Islet of Langerhans (tissue), 1 donor: ENCODE results near the gene FBXW8.

ENCODE experiments used
- FAIRE-seq: peaks from one replicate; lab custom pipeline; 2011; peaks lifted over from hg19 to GRCh38; lab: Jason Lieb, UNC

The FBXW8 gene

DNA sequence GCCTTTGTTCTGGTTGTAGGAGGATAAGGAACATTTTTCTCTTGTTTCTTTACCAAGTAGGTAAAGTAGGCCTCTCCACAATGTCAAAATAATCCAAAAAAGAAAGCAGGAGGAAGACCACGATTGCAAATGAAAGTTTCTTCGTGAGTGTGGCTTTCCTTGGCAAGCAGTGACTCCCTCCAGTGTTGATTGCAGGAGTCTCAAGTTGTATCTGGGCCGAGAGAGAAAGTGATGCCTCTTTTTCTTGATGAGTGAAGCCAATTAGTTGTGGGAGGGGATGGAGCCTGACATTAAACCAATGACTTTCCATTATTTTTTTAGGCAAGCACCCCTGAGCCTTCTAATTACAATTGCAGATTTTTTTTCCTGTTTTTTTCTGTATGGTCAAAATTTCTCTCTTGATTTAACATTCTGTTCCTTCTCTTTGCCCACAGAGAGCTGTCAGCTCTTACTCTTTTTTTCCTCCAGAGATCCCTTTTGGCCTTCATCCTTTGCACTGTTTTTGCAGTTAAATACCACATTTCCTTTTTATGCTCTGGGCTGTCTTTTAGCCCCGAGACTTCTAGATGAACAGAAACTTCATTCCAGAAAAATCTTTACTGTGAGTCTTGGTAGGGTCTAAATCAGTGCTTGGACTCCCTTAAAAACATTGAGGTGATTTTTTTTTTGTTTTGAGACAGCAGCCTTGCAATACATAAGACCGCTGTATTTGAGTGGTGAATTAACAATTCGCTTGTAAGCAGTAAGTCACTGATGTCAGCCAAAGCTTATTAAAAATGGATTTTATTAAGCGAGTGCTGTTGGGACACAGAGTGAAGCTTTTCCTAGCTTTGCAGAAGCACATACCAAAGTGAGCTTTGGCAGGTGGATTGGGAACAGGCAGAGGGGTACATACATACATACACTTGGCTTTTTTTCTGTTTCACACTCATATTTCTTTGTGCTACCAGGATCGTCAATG, 15.8 kb downstream of the FBXW8 start:
- FAIRE-seq: no peak

DNA sequence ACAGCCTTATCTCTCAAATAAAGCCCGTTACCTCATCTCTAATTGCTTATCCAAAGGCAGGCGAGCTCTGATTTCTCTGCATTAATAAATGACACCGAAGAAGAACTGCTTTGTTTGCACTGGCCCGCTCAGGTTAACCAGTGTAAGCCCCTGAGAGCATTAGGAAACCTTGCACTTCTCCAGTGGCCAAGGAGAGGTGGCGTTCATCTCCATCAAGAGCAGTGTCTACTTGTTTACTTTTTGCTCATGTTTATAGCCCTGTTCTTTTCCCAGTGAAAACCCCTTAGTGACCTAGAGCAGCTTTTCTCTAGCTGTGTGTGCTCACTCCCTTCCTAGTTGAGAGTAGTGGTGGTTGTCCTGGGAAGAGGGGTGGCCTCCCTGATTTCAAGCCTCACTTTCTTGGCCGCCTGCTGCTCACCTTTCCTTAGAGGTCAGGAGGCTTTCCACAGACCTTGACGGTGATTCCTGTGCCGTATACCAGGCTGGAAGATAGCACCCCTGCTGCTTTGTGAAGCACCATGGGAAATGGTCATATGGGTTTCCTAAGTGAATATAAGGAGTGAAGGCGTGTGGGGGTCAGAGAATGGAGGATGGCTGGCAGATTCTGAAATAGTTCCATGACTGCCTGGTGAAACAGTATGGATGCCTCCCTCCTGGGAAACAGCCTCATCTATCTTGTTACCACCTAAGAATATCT, 16.6 kb downstream of the FBXW8 start:
- no peak for FAIRE-seq

- no peak for FAIRE-seq
Measured at GRCh38 chr12:116928504-116928903, 17.8 kb downstream of the FBXW8 start.

GRCh38 chr12:116929885-116930284, 19.1 kb downstream of the FBXW8 start:
- FAIRE-seq: no peak

- peak; percentile 62 for FAIRE-seq
Measured at GRCh38 chr12:116931665-116932064, 20.9 kb downstream of the FBXW8 start.

- FAIRE-seq: no peak
Measured at GRCh38 chr12:116933091-116933490, 22.3 kb downstream of the FBXW8 start.

GRCh38 chr12:116933512-116934246, 22.9 kb downstream of the FBXW8 start:
- FAIRE-seq: peak; percentile 88

DNA sequence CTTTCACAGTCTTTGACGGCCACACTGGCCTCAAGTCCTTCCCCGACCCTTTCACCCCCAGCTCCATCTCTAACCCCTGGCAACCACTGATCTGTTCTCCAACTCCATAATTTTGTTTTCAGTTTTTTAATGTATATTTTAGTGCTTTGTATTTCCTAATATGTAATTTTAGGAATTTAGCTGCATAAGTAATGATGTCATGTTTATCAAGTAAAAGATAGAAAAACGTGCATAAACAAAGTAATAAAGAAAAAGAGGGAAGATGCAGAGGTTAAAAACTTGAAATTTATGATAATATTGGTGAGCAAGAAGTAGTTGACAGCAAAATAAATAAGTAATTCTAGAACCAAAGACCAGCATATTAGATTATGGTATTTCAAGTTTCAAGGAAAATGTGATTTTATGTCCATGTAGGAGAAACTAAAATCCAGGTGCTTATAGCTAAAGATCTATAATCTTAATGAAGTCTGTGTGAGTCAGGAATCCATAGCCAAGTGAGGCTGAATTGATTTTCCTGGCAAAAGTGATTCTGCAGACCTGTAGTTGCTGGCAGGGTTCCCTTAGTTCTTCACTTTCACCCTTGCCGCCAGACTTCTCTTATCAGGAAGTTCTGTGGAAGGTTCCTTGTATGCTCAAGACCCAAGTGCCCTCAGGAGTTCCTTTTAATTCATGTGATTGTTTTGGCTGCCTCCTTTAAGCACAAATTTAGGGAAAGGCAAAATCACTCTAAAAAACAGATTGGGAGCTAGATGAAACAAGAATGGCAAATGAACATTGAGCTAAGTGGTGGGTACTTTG, 24.4 kb downstream of the FBXW8 start:
- no peak for FAIRE-seq

- no peak for FAIRE-seq
Measured at GRCh38 chr12:116937640-116938039, 26.9 kb downstream of the FBXW8 start.

GRCh38 chr12:116939734-116940133, 29.0 kb downstream of the FBXW8 start:
- no peak for FAIRE-seq

DNA sequence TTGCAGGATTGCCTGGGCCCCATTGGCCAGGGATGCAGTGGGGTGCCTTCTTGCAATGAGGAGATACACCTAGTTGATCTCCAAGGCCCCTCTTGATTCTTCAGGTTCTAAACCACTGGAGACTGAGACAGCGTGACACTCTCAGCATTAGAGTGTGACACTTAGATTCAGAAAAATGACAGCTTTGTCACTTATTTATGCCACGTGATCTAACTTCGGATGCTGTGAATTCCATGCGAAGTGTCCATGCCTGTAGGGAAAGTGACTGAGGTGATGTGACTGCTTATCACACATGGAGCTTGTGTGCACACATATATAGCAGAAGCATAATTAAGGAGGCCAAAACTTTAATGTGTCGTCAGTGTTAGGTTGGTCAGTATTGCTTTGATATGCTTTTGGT, 30.4 kb downstream of the FBXW8 start:
- FAIRE-seq: no peak

DNA sequence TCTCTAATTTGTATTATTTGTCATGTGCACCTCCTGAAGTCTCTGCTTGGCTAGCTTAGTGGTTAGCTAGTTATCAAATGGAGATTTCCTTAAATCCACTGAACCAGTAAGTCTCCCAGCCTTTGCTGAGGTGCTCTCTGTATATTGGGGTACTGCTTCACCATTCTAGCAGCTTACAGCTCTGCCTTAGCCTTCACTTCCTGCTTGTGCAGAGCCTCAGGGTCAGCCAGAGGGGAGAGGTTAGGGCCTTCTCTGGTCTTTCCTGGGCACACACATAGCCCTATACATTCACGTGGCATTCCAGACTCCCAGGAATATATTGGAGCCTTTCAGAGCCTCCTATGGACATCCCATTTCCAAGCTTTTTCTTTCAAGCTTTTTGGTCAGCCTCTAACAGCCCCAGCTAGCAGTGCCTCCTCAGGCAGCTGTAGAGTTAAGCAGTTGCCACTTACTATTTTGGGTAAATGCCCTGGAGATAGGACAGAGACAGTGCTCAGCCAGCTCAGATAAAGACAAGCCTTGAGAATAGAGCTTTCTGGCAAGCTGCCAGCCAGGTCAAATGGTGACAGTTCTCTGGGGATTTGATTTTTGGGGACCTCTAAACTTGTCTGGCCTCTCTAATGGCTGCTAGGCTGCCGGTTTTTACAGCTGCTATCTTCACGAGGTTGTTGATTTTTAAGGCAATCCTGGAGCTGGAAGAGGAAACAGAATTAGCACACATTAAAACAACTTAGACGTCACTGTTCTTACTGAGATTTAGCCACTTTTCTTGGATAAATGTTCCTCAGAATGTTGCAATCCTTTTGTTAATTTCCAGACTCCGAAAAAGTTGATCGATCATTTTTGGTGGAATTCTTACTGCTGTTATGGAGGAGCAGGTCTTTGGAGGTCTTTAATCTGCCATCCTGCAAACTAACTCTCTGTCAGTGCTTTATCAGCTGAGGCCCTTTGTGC, 32.9 kb downstream of the FBXW8 start:
- FAIRE-seq: no peak

DNA sequence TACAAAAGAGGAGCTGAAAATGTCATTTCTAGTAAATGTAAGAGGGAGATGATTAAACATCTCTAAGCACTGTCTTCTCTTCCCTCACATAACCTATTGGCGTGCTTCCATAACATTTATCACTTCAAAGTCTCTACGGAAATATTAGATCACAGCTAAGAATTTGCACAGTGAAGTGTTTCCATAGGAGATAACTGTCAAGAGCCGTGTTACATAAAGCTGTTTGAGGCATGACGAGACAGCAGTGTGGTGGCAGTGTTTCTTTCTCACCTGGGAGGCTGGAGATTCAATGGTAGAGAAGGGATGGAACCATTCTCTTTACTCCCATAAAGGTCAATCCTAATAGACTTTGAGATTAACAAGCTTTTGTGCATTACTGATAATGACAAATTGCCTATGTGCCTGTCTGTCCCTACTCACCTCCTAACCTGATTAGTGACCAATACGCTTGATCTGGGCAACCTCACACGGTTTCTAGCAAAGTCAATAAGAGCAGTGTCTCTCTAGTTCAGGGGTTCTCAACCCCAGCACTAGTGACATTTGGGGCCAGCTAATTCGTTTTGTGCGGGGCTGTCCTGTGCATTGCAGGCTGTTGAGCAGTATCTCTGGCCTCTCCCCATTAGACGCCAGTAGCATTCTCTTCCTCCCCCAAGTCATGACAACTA, 35.3 kb downstream of the FBXW8 start:
- no peak for FAIRE-seq

DNA sequence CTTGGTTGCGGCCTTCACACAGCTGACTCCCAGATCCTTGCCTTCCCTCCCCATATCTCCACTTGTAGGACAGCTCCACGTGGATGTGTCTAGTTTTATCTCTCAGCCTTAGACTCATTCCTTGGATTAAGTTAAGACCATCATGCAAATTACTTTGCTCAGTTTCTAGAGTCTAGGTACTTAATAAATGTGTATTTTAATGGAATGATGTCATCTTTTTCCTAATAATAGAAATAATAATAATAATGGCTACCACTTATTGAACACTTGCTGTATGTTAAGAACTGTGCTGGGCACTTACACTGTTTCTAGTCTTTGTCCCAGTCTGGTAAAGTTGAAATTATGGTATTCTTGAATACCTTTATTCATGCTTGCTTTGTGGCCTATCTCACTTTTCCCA, 37.5 kb downstream of the FBXW8 start:
- FAIRE-seq: no peak

DNA sequence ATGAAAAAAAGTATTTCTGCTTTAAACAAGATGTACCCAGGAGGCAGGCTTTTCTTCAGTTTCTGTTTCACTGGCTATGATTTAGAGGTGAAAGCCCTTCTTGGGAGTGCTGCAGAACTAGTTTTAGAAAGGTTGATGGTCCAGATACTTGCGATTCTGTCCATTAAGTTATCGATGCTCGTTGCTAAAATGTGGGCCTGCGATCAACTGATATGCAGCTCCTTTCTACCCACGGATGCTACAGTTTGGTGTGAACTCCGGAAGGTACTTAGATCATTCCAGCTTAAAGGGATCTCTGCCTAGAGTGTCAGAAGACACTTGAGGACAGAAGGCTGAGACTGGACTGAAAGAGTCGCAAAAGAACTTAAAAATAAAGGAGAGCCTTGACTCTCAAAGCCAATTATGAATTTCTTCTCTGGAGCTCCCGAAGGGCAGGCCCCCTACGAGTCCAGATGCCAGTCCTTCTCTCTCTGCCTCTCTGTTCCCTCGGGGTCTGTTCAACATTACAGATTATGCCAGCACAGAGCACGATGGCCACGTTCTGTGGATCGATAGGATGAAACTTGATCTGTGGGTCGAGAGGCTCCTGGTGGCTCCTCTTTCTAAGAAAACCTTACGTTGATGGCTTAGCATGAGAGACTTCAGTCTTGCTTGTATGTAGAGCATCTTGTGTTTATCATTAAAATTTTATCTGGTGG, 40.0 kb downstream of the FBXW8 start:
- no peak for FAIRE-seq

GRCh38 chr12:116954710-116955381, 44.1 kb downstream of the FBXW8 start:
- no peak for FAIRE-seq

DNA sequence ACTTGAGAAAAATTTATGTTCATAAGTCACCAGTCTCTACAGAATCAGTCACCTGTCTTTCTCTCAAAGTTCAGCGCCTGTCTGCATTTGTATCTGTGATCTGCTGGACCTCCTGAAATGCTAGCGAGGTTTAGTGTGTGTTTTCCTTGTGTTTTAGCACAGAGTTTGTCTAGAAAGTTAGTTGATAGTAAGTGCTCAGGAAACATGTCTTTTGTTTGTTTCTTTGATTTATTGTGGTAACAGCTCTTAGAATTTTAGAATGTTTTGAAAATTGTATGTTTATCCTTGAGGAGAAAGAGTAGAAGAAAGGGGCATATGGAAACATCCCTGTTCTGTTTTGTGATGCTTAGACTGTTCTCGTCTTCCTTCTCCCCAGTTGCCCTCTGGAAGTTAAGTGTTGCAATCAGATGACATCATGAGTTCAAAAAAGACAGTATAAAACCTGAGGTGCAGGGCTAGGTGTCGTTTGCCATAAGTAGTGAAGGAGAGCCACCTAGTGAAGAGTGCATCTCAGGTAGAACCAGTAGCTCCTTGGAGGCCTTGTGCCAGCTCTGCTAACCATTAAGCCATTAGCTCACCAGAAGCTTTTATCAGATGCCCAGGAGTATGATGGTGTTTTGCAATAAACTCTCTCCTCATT, 44.8 kb downstream of the FBXW8 start:
- peak; percentile 5 for FAIRE-seq

DNA sequence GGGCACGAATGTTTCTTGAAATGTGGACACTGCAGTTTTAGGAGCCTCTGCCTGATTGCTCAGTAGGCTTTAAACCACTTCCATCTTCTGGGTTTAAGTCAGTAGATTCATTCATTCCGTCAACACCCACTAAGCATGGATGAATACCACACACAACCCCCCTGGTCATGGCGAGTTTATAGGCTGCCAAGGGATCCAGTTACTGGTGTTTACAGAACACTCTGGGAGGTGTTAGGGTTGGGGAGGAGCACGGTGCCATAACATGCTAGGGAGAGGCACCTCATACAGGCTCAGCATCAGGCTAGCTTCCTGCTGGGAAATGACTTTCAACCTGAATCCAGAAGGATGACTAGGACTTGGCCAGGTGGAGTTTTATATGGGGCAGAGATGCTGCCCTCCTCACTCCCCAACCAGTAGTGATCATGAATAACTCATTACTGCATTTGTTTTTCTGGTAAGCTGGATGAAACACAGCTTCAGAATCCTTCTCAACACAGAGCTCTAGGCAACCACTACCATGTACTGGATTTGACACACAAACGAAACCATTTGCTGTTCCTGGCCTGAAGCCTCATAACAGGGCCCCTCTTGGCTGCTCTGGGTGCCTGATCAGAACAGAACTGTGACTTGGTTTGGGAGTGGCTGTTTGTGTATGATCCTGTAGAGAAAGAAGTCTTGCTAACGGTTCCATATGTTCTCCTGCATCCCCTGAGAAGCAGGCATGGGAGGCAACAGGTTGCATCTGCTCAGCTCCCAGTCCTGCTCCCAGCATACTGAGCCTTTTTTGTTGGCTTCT, 47.9 kb downstream of the FBXW8 start:
- FAIRE-seq: no peak
